Measurements from ENCODE around the gene AGTRAP. TPM values are rescaled to one million over a fixed set of nuclear protein-coding genes. Genes with fewer than 3 reads are reported as not detected.

The AGTRAP gene
- total and polyA plus RNA-seq, 2 of the 4 experiments (the other 2 are of a cell fraction): 21.5 to 57.7 TPM

GRCh38 chr1:11777658-11778322, 41.9 kb downstream of the AGTRAP start:
- H3K27me3 ChIP-seq (ENCODE audit: control insufficient read depth, insufficient read depth, low read length): peaks cover 2% of the 10 kb centered on the region
- no peak overlapping the region for H4K5ac ChIP-seq (ENCODE audit: low read depth, low read length)
- ATAC-seq (ENCODE audit: low read depth) (no peak), DNase-seq (no peak)
- no peak overlapping the region for H3K4ac ChIP-seq (ENCODE audit: low read depth, low read length)
- no peak overlapping the region for H2BK120ac ChIP-seq (ENCODE audit: low read depth, low read length)
- no peak overlapping the region for H2AFZ ChIP-seq (replicated peaks; ENCODE audit: low read length, poor library complexity)
- in situ Hi-C loops (cut with MboI; ENCODE audit: low sequenced_read_pairs) (no loop called here), intact Hi-C loops (cut with micrococcal nuclease) (no loop called here), dilution Hi-C loops (cut with HindIII; ENCODE audit: low sequenced_read_pairs, unreplicated experiment) (no loop called here)
- H3K23ac ChIP-seq (ENCODE audit: low read depth, low read length): no peak overlapping the region
- no peak overlapping the region for H3K27ac ChIP-seq (ENCODE audit: insufficient read depth, low read length)
- H3K14ac ChIP-seq (replicated peaks; ENCODE audit: low read depth, low read length): no peak overlapping the region
- ChIA-PET CTCF (interaction anchor here (0.6 to 1.2 kb wide), 2 partner anchors 9 to 19 kb away, joined by 3 to 5 read pairs; no protein-coding TSS in a partner anchor), POLR2A (ENCODE audit: unreplicated experiment) (no interaction called here)
- no peak overlapping the region for H2AK9ac ChIP-seq (replicated peaks; ENCODE audit: low read depth, low read length, poor library complexity)
- H3K4me2 ChIP-seq (ENCODE audit: low read depth, low read length): no peak overlapping the region
- H3K4me1 ChIP-seq (ENCODE audit: control insufficient read depth, insufficient read depth, low read length): no peaks in the 10 kb centered on the region
- no peaks in the 10 kb centered on the region for H3K36me3 ChIP-seq (ENCODE audit: control insufficient read depth, insufficient read depth, low read length)
- H4K91ac ChIP-seq (ENCODE audit: insufficient read depth, low read depth, low read length): no peak overlapping the region
- no peak overlapping the region for H3K4me3 ChIP-seq (ENCODE audit: insufficient read depth, low read depth, low read length)
- H3K9ac ChIP-seq (ENCODE audit: low read depth, low read length): no peak overlapping the region
- WGBS, 2 experiments (ENCODE audit: extremely low coverage in 2 of 2, insufficient read length in 1 of 2): 80% methylated on average over 1 of the region's 8 CpGs; no CpG with 5 or more reads in 1 of the 2 experiments
- H2AK5ac ChIP-seq (ENCODE audit: low read depth, low read length): no peak overlapping the region
- H2BK5ac ChIP-seq (ENCODE audit: low read depth, low read length, poor library complexity, severe bottlenecking): no peak overlapping the region
- BruUV-seq (replicated peaks): no TSS peak
- no peak overlapping the region for H4K8ac ChIP-seq (ENCODE audit: low read depth in 2 of 2, low read length in 2 of 2)
- no peak overlapping the region for H3K18ac ChIP-seq (ENCODE audit: low read depth, low read length)
- no peaks in the 10 kb centered on the region for H4K20me1 ChIP-seq (ENCODE audit: insufficient read depth, low read length)
- H3K9me3 ChIP-seq (ENCODE audit: control insufficient read depth, insufficient read depth, low read length): no peaks in the 10 kb centered on the region
- no peaks in the 10 kb centered on the region for H3K9me1 ChIP-seq (ENCODE audit: insufficient read depth, low read length)
- H2BK20ac ChIP-seq (ENCODE audit: low read depth, low read length): no peak overlapping the region
- TF ChIP-seq FOS (IDR thresholded peaks at IDR 0.05; ENCODE audit: low read depth, low read length) (no peak), CEBPB (IDR thresholded peaks at IDR 0.05; ENCODE audit: low read depth, low read length) (no peak), RCOR1 (IDR thresholded peaks at IDR 0.05; ENCODE audit: insufficient replicate concordance, low read length) (no peak)
- H3K79me1 ChIP-seq (ENCODE audit: low read depth in 1 of 2, low read length in 2 of 2): no peaks in the 10 kb centered on the region
- no peak overlapping the region for H2BK15ac ChIP-seq (ENCODE audit: low read depth, low read length)
- H3K56ac ChIP-seq (ENCODE audit: extremely low read depth, insufficient read depth, low read length): no peak overlapping the region

Measured in IMR-90 (cell line).